ENCODE results near the gene ATRNL1. TPM values are rescaled to one million over a fixed set of nuclear protein-coding genes. Genes with fewer than 3 reads are reported as not detected.
"Not testable (repeated sequence)": the region's sequence is repeated elsewhere in the genome, so short reads cannot be mapped to it uniquely, and the experiment has no call there.

Gene ATRNL1
- total RNA-seq, 1 experiment from 2014 or later = 8.8 TPM

GRCh38 chr10:115239761-115240160 lies 146.6 kb downstream of the ATRNL1 start:
- no peak overlapping the region for H3K4me3 Mint-ChIP-seq (ENCODE audit: low read depth, unreplicated experiment)
- CTCF ChIA-PET = no interaction called here
- no peaks in the 10 kb centered on the region for H3K4me1 Mint-ChIP-seq (ENCODE audit: low read depth, unreplicated experiment)
- no peak for DNase-seq
- H3K27ac Mint-ChIP-seq (ENCODE audit: unreplicated experiment) = no peak overlapping the region
- no peaks in the 10 kb centered on the region for H3K9me3 Mint-ChIP-seq (ENCODE audit: low read depth, unreplicated experiment)
- no TSS peak for BruUV-seq (replicated peaks)
- TF ChIP-seq CTCF (IDR thresholded peaks at IDR 0.05; ENCODE audit: unreplicated experiment) = no peak
- intact Hi-C loops (cut with micrococcal nuclease; ENCODE audit: unreplicated experiment) = no loop called here
- no peaks in the 10 kb centered on the region for H3K36me3 Mint-ChIP-seq (ENCODE audit: insufficient read depth, unreplicated experiment)
- H3K27me3 Mint-ChIP-seq (ENCODE audit: unreplicated experiment) = no peaks in the 10 kb centered on the region

GRCh38 chr10:115250784-115251183 lies 157.6 kb downstream of the ATRNL1 start:
- intact Hi-C loops (cut with micrococcal nuclease; ENCODE audit: unreplicated experiment) = no loop called here
- H3K27ac Mint-ChIP-seq (ENCODE audit: unreplicated experiment) = no peak overlapping the region
- H3K36me3 Mint-ChIP-seq (ENCODE audit: insufficient read depth, unreplicated experiment) = no peaks in the 10 kb centered on the region
- CTCF ChIA-PET = no interaction called here
- no peaks in the 10 kb centered on the region for H3K4me1 Mint-ChIP-seq (ENCODE audit: low read depth, unreplicated experiment)
- no peak for TF ChIP-seq CTCF (IDR thresholded peaks at IDR 0.05; ENCODE audit: unreplicated experiment)
- no peak for DNase-seq
- no peak overlapping the region for H3K4me3 Mint-ChIP-seq (ENCODE audit: low read depth, unreplicated experiment)
- H3K27me3 Mint-ChIP-seq (ENCODE audit: unreplicated experiment) = no peaks in the 10 kb centered on the region
- H3K9me3 Mint-ChIP-seq (ENCODE audit: low read depth, unreplicated experiment) = no peaks in the 10 kb centered on the region
- BruUV-seq (replicated peaks) = no TSS peak

GRCh38 chr10:115253765-115254164 lies 160.6 kb downstream of the ATRNL1 start:
- BruUV-seq (replicated peaks); H3K4me1 Mint-ChIP-seq (ENCODE audit: low read depth, unreplicated experiment); H3K36me3 Mint-ChIP-seq (ENCODE audit: insufficient read depth, unreplicated experiment); H3K27ac Mint-ChIP-seq (ENCODE audit: unreplicated experiment); H3K27me3 Mint-ChIP-seq (ENCODE audit: unreplicated experiment); DNase-seq; CTCF ChIA-PET; H3K4me3 Mint-ChIP-seq (ENCODE audit: low read depth, unreplicated experiment); intact Hi-C loops (cut with micrococcal nuclease; ENCODE audit: unreplicated experiment): not testable (repeated sequence)
- H3K9me3 Mint-ChIP-seq (ENCODE audit: low read depth, unreplicated experiment) = peaks cover 13% of the 10 kb centered on the region

GRCh38 chr10:115272482-115272881 lies 179.3 kb downstream of the ATRNL1 start:
- no peak for TF ChIP-seq CTCF (IDR thresholded peaks at IDR 0.05; ENCODE audit: unreplicated experiment)
- H3K27me3 Mint-ChIP-seq (ENCODE audit: unreplicated experiment) = no peaks in the 10 kb centered on the region
- intact Hi-C loops (cut with micrococcal nuclease; ENCODE audit: unreplicated experiment) = no loop called here
- H3K4me1 Mint-ChIP-seq (ENCODE audit: low read depth, unreplicated experiment) = no peaks in the 10 kb centered on the region
- H3K4me3 Mint-ChIP-seq (ENCODE audit: low read depth, unreplicated experiment) = no peak overlapping the region
- H3K36me3 Mint-ChIP-seq (ENCODE audit: insufficient read depth, unreplicated experiment) = no peaks in the 10 kb centered on the region
- no peak for DNase-seq
- no peak overlapping the region for H3K27ac Mint-ChIP-seq (ENCODE audit: unreplicated experiment)
- H3K9me3 Mint-ChIP-seq (ENCODE audit: low read depth, unreplicated experiment) = no peaks in the 10 kb centered on the region
- no TSS peak for BruUV-seq (replicated peaks)
- CTCF ChIA-PET = no interaction called here

GRCh38 chr10:115278294-115278693 lies 185.1 kb downstream of the ATRNL1 start:
- no peaks in the 10 kb centered on the region for H3K4me1 Mint-ChIP-seq (ENCODE audit: low read depth, unreplicated experiment)
- H3K4me3 Mint-ChIP-seq (ENCODE audit: low read depth, unreplicated experiment) = no peak overlapping the region
- DNase-seq = no peak
- no peaks in the 10 kb centered on the region for H3K36me3 Mint-ChIP-seq (ENCODE audit: insufficient read depth, unreplicated experiment)
- TF ChIP-seq CTCF (IDR thresholded peaks at IDR 0.05; ENCODE audit: unreplicated experiment) = no peak
- CTCF ChIA-PET = no interaction called here
- BruUV-seq (replicated peaks) = no TSS peak
- no peaks in the 10 kb centered on the region for H3K9me3 Mint-ChIP-seq (ENCODE audit: low read depth, unreplicated experiment)
- H3K27me3 Mint-ChIP-seq (ENCODE audit: unreplicated experiment) = no peaks in the 10 kb centered on the region
- intact Hi-C loops (cut with micrococcal nuclease; ENCODE audit: unreplicated experiment) = no loop called here
- no peak overlapping the region for H3K27ac Mint-ChIP-seq (ENCODE audit: unreplicated experiment)

Measured in Calu3 (cell line).